KG1 (cell line): ENCODE data around the gene PRMT2.
"Not testable (repeated sequence)": the region's sequence is repeated elsewhere in the genome, so short reads cannot be mapped to it uniquely, and the experiment has no call there.

ENCODE experiments used
- DNase-seq: peaks from one replicate; lab custom pipeline; 2025; lab: John Stamatoyannopoulos, UW

PRMT2 gene

DNA sequence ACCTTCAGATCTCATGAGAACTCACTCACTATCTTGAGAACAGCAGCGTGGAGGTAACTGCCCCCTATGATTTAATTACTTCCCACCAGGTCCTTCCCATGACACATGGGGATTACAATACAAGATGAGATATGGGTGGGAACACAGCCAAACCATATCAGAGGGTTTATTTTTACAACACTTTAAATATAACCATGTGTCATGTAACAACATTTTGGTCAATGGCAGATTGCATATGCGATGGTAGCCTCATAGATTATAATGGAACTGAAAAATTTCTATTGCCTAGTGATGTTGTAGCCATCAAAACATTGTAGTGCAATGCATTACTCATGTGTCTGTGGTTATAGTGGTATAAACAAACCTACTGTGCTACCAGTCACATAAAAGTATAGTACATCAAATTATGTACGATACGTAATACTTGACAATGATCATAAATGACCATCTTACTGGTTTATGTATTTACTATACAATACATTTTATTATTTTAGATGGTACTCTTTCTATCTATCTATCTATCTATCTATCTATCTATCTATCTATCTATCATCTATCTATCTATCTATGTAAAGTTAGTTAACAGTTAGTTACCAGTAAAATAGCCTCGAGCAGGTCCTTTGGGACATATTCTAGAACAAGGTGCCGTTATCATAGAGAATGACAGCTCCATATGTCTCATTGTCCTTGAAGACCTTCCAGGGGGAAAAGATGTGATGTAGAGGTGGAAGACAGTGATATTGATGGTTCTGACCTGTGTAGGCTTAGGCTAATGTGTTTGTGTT is 18.0 kb upstream of the PRMT2 start:
- DNase-seq: no peak

DNA sequence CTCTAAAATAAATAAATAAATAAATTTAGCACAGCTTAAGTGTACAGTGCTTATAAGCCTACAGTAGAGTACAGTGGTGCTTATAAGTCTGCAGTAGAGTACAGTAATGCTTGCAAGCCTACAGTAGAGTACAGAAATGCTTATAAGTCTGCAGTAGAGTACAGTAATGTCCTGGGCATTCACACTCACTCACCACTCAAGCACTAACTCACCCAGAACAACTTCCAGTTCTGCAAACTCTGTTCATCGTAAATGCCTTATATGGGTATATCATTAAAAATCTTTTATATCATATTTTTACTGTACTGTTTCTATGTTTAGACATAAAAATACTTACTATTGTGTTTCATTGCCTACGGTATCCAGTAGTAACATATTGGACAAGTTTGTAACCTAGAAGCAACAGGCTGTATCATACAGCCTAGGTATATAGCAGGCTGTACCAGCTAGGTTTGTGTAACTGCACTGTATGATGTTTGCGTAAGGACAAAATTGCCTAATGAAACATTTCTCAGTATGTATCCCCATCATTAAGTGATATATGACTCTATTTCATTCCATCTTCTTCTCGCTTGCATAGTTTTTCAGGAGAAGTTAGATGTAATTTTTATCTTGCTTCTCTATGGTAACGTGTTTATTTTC is 16.6 kb upstream of the PRMT2 start:
- DNase-seq: no peak

DNA sequence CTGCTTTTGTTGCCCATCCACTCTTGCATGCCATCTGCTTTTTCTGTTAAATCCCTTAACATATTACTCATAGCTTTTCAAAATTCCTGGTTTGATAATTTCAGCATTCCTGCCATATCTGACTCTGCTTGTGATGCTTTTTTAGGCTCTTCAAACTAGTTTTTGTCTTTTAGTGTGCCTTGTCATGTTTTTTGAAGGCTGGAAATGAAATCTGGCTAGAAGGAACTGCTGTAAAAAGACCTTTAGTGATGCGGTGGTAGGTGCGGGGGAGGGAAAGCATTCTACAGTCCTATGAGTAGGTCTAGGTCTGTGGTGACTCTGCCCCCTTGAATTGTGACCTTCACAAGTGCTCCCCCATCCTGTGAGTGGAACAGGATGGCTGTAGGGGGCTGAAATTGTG is 15.6 kb upstream of the PRMT2 start:
- no peak for DNase-seq

DNA sequence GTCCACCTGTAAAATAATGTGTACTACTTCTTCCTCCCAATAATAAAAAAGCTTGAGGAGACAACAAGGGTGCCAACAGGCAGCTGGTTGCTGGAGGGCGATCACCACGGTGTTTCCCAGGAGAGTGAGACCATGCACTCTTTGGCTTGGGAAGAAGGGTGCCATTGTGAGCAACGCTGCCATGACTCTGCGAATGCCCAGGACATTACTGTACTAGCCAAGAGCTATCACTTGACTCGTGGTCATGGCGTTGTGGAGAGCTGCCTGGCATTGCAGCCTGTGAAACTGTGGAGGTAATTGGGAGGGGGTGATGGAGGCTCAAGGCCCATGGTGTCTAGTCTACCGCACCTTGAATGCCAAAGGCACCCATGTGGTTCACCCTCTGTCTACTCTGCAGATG is 14.6 kb upstream of the PRMT2 start:
- no peak for DNase-seq

DNA sequence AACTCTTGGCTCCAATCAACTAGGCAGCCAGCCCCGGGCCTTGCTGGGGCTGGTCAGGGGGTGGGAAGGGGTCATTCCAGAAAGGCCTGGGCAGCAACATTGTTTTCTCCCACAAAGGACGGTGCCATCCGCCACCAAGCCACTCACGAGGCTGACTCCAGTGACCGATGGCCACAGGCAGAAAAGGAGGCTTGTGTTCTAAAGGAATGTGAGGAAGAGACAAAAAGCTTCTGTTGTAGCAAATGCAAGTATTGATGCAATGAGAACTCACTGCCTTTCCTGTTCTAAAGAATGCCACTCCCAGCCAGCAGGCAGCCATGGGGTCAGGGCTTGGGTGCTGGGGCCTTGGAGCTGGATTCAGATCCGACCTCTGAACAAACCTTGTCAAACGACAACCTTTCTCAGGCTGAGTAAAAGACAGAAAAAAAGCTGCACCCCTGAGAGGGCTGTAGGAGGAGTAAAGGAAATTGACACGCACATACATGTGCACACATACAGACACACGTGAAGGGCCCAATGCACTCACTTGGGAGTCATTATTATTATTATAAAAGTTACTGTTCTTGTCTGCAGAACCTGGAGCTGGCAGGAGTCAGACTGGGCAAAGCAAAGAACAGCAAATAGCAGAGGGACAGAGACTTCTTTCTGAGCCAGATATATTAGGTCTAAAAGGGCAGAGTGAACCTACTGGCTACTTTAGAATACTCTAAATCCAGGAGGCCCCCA is 13.9 kb upstream of the PRMT2 start:
- no peak for DNase-seq

DNA sequence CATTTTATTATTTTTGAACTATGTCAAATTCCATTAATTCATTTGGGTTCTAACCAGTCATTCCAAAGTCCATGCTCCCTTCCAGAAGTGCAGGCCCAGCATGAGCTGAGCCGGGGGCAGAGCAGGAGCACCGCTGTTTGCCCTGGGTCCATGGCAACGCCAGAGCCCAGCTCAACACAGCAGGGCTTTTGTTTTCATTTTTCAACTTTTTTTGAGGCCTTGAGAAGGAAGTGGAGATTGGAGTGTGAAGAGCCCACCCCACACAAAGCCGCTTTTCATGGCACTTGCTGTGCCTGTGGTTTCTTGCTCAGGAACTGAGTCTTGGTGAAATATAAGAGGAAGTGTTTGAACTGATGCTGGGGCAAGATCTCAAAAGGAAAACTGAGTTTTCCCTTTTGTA is 13.2 kb upstream of the PRMT2 start:
- peak; percentile 67 for DNase-seq

DNA sequence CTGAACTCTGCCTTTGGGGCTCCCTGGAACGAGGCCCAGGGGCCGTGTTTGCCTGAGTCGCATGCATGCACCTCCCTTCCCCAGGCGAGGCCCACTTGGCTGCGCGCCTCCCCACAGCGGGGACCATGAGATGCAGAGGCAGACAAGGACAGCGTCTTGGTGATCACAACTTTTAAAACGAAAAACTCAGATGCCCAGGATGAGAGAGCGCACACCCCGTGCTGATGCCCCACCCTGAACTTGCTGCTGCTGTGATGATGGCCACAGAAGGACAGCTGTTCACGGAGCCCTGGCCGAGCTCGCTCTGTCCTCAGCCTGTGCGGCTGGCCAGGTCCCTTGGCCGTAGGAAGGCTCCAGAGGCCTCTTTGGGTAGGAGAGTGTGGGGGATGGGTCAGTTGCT is 11.4 kb upstream of the PRMT2 start:
- no peak for DNase-seq

DNA sequence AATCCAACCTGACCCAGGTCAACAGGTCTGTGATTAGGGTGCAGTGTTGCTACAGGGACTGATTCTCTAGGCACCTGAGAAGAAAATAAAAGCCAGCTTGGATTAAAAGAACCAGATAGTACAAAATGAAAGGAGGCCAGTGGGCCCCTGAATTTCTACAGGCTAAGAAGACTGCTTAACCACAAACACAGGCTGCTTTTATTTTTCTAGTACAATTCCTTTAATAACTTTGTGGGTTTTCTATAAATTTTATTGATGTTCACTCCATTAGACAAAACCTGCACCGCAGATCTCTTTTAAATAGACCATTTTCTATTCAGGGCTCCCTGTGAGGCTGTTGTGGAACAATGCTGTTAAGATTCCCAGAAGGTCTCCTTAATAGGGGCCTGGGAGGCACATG is 9.7 kb upstream of the PRMT2 start:
- no peak for DNase-seq

DNA sequence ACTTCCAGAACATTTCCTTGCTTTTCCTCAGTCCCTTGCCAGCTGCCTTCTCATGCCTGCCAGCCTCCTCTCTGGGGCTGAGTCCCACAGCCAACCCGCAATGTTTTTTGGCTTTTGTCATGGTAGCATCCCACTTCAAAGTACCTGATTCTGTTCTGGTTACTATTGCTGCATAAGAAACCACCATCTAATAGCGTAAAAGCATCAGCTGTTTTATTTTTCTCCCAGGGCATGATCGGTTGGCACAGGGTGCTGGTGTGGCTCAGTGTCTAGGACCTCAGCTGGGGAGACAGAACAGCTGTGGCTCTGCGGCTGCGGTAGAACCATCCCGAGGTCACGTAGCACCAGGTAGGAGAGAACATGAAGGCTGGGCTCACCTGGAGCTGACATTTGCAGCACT is 8.9 kb upstream of the PRMT2 start:
- no peak for DNase-seq

DNA sequence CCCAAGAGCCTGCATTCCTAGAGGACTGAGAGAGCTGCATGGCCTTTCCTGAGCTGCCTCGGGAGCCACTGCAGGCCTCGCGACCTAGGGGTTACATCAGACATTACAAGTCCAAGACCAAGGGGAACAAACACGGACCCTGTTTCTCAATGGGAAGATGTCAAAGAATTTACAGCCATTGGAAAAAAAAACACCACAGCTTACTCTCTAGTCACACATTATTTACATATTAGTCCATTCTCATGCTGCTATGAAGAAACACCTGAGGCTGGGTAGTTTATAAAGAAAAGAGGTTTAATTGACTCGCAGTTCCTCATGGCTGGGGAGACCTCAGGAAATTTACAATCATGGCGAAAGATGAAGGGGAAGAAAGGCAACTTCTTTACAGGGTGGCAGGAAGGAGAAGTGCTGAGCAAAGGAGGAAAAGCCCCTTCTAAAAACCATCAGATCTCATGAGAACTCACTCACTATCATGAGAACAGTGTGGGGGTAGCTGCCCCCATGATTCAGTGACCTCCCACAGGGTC is 8.4 kb upstream of the PRMT2 start:
- no peak for DNase-seq

DNA sequence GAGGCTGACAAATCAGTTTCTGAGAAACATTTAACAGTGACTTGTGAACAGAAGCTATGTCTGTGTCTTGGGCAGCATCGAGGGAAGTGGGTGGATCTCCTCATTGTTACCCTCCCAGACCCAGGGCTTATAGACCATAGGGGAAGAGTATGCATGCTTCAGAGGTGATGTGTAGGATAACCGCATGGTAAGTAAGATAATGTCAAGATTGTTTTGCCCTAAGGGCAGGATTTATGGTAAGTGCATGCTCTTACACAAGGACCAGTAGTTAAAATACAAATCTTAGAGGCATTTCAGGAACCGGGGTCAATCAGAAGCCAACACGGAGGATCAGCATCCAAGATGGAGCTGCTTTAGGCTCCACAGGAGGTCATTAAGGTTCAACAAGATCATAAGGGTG is 7.7 kb upstream of the PRMT2 start:
- no peak for DNase-seq

DNA sequence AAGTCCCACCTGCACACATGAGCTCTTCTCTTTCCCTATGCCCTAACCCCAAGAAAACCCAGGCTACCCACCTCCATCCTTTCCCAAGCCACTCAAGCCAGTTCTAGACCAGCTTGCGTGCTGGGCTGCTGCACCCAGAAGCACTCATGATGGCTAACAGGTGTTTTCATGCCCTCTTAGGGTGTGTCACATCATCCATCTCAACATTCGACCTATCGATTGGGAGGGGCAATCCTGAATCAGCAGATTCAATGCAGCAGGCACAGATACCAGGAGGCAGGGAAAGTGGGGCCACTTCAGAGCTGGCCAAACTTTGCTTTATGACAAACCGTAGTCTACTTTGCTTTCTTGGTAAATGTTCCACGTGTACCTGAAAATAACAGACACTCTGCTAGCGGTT is 6.6 kb upstream of the PRMT2 start:
- DNase-seq: no peak

DNA sequence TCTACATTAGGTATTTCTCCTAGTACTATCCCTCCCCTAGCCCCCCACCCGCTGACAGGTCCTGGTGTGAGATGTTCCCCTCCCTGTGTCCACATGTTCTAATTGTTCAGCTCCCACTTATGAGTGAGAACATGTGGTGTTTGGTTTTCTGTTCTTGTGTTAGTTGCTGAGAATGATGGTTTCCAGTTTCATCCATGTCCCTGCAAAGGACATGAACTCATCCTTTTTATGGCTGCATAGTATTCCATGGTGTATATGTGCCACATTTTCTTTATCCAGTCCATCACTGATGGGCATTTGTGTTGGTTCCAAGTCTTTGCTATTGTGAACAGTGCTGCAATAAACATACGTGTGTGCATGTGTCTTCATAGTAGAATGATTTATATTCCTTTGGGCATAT is 4.6 kb upstream of the PRMT2 start:
- DNase-seq: not testable (repeated sequence)

DNA sequence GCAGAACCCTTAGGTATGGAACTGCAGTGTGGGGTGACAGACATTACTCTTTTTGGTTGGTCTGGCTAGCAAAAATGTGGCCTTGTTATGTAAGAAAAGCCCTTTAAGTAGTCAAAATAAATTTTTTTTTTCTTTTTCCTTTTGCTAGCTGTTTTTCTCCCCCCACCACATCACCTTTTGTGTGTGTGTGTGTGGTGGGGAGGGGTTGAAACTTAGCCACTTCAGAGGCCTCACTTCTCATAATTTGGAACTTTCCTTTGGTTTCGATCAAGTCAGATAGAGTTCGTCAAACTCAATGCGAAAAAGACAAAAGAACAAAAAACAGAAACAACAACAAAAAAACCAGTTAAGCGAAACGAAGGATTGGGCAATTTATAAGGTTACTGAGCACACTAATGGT is 1.9 kb upstream of the PRMT2 start:
- DNase-seq: no peak

DNA sequence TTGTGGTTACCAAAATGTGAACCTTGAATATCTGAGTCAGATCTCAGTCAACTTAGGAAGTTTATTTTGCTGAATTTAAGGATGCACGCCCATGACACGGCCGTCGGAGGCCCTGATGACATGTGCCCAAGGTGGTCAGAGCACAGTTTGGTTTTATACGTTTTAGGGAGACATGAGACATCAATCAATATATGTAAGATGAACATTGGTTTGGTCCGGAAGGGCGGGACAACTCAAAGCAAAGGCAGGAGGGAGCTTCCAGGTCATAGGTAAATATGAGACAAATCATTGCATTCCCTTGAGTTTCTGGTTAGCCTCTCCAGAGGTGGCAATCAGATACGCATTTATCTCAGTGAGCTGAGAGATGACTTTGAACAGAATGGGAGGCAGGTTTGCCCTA is 1.0 kb upstream of the PRMT2 start:
- DNase-seq: no peak

DNA sequence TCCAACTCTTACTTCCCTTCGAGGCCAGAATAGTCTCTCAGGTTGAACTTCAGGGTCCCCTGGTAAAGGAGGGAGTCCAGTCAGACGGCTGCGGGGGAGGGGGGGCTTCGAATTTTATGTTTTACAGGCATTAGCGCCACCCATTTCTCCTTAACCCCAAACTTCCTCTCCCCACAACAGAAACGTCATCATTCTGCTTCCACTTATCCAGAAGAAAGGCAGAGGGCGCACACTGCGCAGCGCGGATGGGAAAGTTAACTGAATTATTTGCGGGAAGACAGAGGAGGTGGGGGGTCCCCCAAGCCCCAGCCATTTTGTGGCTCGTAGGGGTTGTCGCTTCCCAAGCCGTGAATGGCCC is 529 bp upstream of the PRMT2 start:
- DNase-seq: peak; percentile 59

DNA sequence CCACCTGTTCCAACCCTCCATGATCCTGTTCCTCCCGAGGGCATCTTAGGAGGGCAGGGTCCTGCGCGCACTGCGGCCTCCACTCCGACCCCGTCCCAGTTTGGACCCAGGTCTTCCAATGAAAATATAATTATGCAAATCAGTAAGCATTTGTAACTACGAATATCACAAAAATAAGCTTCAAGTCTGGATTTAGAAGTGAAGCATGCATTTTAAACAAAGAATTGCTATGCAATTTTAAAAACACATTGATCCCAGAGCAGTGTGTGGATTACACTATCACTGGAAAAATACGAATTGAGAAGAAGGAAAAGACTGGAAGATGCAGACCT is 673 bp downstream of the PRMT2 start:
- no peak for DNase-seq

DNA sequence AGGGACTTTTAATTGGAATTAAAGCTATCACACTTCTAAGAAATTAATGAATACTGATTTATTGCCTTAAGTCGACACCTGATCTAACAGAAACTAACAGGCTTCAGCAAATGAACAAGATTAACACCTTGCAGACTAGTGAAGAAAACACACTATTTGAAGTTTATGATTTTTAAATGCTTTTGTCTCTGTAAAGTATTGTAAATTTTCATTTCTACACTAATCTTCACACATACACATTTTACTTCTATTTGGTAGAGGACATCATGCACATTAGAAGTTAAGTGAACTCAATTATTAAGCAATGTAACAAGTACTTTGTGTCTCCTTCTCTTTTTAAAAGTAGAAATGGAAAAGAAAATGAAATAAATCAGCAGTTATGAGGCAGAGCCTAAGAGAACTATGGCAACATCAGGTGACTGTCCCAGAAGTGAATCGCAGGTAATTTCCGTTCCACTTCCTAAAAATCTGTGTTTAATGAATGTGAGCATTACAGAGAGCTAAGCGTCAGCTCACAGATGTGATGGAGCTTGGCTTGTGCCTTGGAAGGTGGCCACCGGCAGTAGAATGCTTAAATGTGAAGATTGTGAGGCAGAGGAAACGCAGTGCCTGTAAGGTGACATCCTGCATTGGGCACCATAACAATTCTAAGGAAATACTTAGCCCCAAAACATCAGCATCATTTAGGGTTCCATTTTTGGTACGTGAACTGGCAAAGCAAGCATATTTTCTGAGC is 1.2 kb downstream of the PRMT2 start:
- no peak for DNase-seq

DNA sequence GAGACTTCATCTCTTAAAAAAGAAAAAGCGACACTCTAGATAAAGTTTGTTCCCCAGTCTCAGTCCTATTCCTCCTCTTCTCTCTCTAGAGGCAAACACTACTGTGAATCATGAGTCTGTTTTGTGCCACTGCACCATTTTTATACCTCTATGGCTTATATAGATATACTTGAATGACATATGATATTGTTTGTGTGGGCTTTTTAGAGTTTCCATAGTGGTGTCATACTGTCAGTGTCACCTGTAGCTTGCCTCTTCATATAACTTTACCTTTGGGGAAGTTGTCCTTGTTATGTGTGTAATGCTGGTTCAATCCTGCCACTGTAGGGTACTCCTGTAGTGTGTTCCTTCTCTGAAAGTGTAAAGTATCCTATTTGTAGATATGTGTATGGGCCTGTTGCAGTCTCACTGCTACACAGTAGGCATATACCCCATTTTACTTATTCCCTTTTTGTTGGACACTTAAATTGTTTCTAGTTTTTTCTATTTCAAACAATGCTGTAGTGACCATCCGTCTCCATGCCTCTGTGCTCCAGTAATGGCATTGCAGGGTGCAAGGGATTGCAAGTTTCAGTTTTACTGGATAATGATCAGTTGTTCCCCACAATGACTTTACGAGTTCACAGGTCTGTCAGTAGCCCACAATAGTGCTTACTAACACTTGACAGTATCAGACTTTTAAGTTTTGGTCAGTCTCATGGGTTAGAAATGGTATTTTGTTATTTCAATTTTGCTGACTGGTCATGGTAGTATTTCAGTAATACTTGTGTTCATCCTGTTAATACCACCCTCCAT is 2.7 kb downstream of the PRMT2 start:
- DNase-seq: no peak

DNA sequence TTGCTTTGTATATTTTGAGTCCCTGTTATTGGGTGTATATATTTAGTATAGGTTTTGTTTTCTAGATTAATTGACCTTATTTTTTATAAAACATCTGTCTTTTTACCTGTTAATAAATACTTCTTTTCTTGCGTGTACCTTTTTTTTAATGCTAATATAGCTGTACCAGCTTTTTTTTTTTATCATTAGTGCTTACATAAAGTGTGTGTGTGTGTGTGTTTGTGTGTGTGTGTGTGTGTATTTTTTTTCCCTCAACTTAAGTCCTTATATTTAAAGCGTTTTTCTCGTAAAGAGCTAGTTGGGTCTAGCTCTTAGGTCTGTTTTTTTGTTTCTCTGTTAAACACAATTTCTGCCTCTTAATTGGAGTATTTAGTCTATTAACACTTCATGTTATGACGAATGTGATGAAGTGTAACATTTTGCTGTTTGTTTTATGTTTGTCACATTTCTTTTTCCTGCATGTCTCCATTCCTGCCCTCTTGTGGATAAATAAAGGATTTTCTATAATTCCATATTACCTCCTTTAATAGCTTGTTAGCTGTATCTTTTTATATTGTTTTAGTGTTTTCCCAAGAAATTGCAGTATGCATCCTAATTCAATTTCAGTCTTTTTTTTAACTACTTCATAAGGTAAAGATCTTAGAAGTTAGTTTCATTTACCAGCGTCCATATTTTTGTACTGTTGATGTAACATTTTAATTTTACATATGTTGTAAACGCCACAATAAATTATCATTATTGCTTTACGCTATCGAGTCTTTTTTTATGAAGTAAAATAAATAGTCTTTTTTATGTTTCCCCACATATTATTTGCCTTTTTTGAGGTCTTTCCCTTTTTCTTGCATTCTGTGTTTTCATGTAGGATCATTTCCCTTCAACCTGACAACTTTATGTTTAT is 4.3 kb downstream of the PRMT2 start:
- no peak for DNase-seq

DNA sequence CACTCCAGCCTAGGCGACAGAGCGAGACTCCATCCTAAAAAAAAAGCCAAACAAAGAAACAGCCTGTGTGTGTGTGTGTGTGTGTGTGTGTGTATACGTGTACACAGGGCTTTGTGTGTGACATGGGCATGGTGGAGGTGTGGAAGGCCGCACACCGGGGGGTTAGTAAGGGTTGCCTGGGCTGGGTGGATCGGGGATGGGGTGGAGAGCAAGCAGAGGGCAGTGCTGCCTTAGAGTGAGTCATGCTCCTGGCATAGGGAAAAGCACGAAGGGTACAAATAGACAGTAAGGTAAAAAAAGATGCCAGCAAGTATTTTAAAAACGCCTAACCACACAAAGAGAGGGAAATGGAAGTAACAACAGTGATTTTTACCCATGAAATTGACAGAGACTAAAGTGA is 6.2 kb downstream of the PRMT2 start:
- DNase-seq: no peak
